GM23338 (cell line): ENCODE results near the gene STX8. TPM values are rescaled to one million over a fixed set of nuclear protein-coding genes. Genes with fewer than 3 reads are reported as not detected.

ENCODE experiments used
- ATAC-seq: fragments of 200-7000 bp; cut with Tn5 transposase; 3 replicates; pipeline ENCODE4 v1.9.1; 2020
- DNase-seq: peaks from one replicate; pipeline ENCODE4 v3.0.0-alpha.2; 2015; ENCODE audit warnings: low spot score
- H2AFZ ChIP-seq: fragments of 200-600 bp; sonication (generic); 2 replicates; pipeline ENCODE4 v1.8.0; 2016; ENCODE audit warnings: antibody characterized with exemption, mild to moderate bottlenecking, moderate library complexity
- H3F3A ChIP-seq: fragments of 200-600 bp; sonication (generic); replicated peaks from 2 replicates; pipeline ENCODE4 v1.8.0; 2017; ENCODE audit warnings: antibody characterized with exemption, mixed run types, low read depth
- H3K27ac ChIP-seq: fragments of 200-600 bp; sonication (generic); 2 replicates; pipeline ENCODE4 v1.6.1; 2016; ENCODE audit warnings: low read depth
- H3K27me3 ChIP-seq: fragments of 200-600 bp; sonication (generic); 2 replicates; pipeline ENCODE4 v1.8.0; 2016; ENCODE audit warnings: mild to moderate bottlenecking, mixed run types, moderate library complexity; ENCODE audit not compliant: insufficient read depth
- H3K36me3 ChIP-seq: fragments of 200-600 bp; sonication (generic); 2 replicates; pipeline ENCODE4 v1.8.0; 2016; ENCODE audit warnings: mild to moderate bottlenecking; ENCODE audit not compliant: insufficient read depth
- H3K4me1 ChIP-seq: fragments of 200-600 bp; sonication (generic); 2 replicates; pipeline ENCODE4 v1.8.0; 2016; ENCODE audit warnings: mild to moderate bottlenecking, moderate library complexity; ENCODE audit not compliant: insufficient read depth
- H3K4me2 ChIP-seq: fragments of 200-600 bp; sonication (generic); 2 replicates; pipeline ENCODE4 v1.7.1; 2017; ENCODE audit warnings: mixed run types
- H3K4me3 ChIP-seq: fragments of 200-600 bp; sonication (generic); 2 replicates; pipeline ENCODE4 v1.6.1; 2016; ENCODE audit warnings: mixed run types
- H3K79me2 ChIP-seq: fragments of 200-600 bp; sonication (generic); replicated peaks from 2 replicates; pipeline ENCODE4 v1.8.0; 2017; ENCODE audit warnings: mild to moderate bottlenecking; ENCODE audit not compliant: insufficient read depth
- H3K9me2 ChIP-seq: fragments of 200-600 bp; sonication (generic); 2 replicates; pipeline ENCODE4 v1.8.0; 2017; ENCODE audit not compliant: insufficient read depth
- H4K20me1 ChIP-seq: fragments of 200-600 bp; sonication (generic); replicated peaks from 2 replicates; pipeline ENCODE4 v1.8.0; 2017; ENCODE audit warnings: mild to moderate bottlenecking; ENCODE audit not compliant: insufficient read depth
- H3K27ac Mint-ChIP-seq: 2 replicates; pipeline ENCODE4 v1.8.0; 2020; ENCODE audit warnings: inconsistent platforms, mild to moderate bottlenecking, moderate library complexity, mixed read lengths
- H3K27me3 Mint-ChIP-seq: 3 replicates; pipeline ENCODE4 v1.8.0; 2022; ENCODE audit warnings: low read depth, mild to moderate bottlenecking, moderate library complexity, mixed read lengths, inconsistent platforms; ENCODE audit not compliant: insufficient read depth, poor library complexity
- H3K36me3 Mint-ChIP-seq: 3 replicates; pipeline ENCODE4 v1.8.0; 2021; ENCODE audit warnings: low read depth, mild to moderate bottlenecking, inconsistent platforms, moderate library complexity, mixed read lengths
- H3K4me1 Mint-ChIP-seq: 3 replicates; pipeline ENCODE4 v1.8.0; 2020; ENCODE audit warnings: mild to moderate bottlenecking, inconsistent platforms, mixed read lengths
- H3K4me3 Mint-ChIP-seq: 3 replicates; pipeline ENCODE4 v1.8.0; 2021; ENCODE audit warnings: moderate library complexity, mild to moderate bottlenecking, inconsistent platforms, mixed read lengths
- H3K9me3 Mint-ChIP-seq: 3 replicates; pipeline ENCODE4 v1.8.0; 2020; ENCODE audit warnings: moderate library complexity, mild to moderate bottlenecking, inconsistent platforms, mixed read lengths
- CREB1 ChIP-seq: fragments of 250-450 bp; sonication (Bioruptor Pico); IDR thresholded peaks from 2 replicates; pipeline ENCODE4 v1.5.0; 2020; ENCODE audit warnings: low read depth, mild to moderate bottlenecking, moderate library complexity
- CTCF ChIP-seq, 2 experiments: fragments of 200-600 bp in 1 of 2; sonication (generic) in 1 of 2; conservative IDR thresholded peaks; 2 replicates each; pipeline versions ENCODE4 v1.5.1 to v1.6.1; 2016 to 2017; ENCODE audit warnings: antibody characterized with exemption in 2 of 2, low read depth in 2 of 2, mild to moderate bottlenecking in 2 of 2, moderate library complexity in 1 of 2
- ETS1 ChIP-seq: IDR thresholded peaks from 2 replicates; pipeline ENCODE4 v1.6.1; 2016; ENCODE audit warnings: antibody characterized with exemption
- EZH2 ChIP-seq: fragments of 200-600 bp; sonication (generic); IDR thresholded peaks from one replicate; pipeline ENCODE4 v1.8.0; 2017; ENCODE audit warnings: antibody characterized with exemption, mild to moderate bottlenecking, low read depth; ENCODE audit not compliant: unreplicated experiment
- EZH2phosphoT487 ChIP-seq: fragments of 200-600 bp; sonication (generic); IDR thresholded peaks from one replicate; pipeline ENCODE4 v1.8.1; 2018; ENCODE audit warnings: antibody characterized with exemption; ENCODE audit not compliant: unreplicated experiment
- JUNB ChIP-seq: IDR thresholded peaks from one replicate; pipeline ENCODE4 v1.6.1; 2016; ENCODE audit warnings: antibody characterized with exemption; ENCODE audit not compliant: unreplicated experiment
- NANOG ChIP-seq: IDR thresholded peaks from 2 replicates; pipeline ENCODE4 v1.6.1; 2016; ENCODE audit warnings: antibody characterized with exemption, borderline replicate concordance
- POLR2AphosphoS5 ChIP-seq: IDR thresholded peaks from 2 replicates; pipeline ENCODE4 v1.6.1; 2016; ENCODE audit warnings: antibody characterized with exemption, low read depth
- REST ChIP-seq: IDR thresholded peaks from one replicate; pipeline ENCODE4 v1.6.1; 2018; ENCODE audit warnings: antibody characterized with exemption; ENCODE audit not compliant: unreplicated experiment
- STAT1 ChIP-seq: IDR thresholded peaks from one replicate; pipeline ENCODE4 v1.6.1; 2016; ENCODE audit warnings: antibody characterized with exemption; ENCODE audit not compliant: unreplicated experiment
- ZNF114 ChIP-seq: fragments of 250-450 bp; sonication (Bioruptor Pico); IDR thresholded peaks from 2 replicates; pipeline ENCODE4 v1.5.0; 2020; ENCODE audit warnings: mild to moderate bottlenecking, moderate library complexity
- ZNF331 ChIP-seq: fragments of 250-450 bp; sonication (Bioruptor Pico); IDR thresholded peaks from 2 replicates; pipeline ENCODE4 v1.5.0; 2020; ENCODE audit warnings: low read depth, mild to moderate bottlenecking, moderate library complexity
- polyA plus RNA-seq: library from polyadenylated mRNA; unstranded; fragments of >200 nt; fragmentation: Nextera tagmentation; extraction: Ambion mirVana; gene quantifications from 2 replicates; pipeline ENCODE4 v1.2.1, GENCODE V29; 2016
- total RNA-seq: library from RNA; depleted of rRNA; stranded (reverse); fragments of >200 nt; shearing (Covaris generic); gene quantifications from 2 replicates; pipeline ENCODE4 v1.2.3, GENCODE V29; 2014
- TF ChIP-seq, protein P1 (sequence below): fragments of 250-450 bp; sonication (Bioruptor Pico); IDR thresholded peaks from 2 replicates; pipeline ENCODE4 v1.5.0; 2020; ENCODE audit warnings: mild to moderate bottlenecking, moderate library complexity

STX8 gene
- total and polyA plus RNA-seq, 2 experiments from 2014 or later = 59.4 to 82.3 TPM

- H3K4me1 ChIP-seq = peaks cover 4% of the 10 kb centered on the region; the same call in 1 of the 2 replicates
- H4K20me1 ChIP-seq = no peaks in the 10 kb centered on the region
- DNase-seq (no peak), ATAC-seq (no peak)
- no peak overlapping the region for H3K4me3 ChIP-seq
- Mint-ChIP-seq H3K27me3 (no peaks in the 10 kb centered on the region), H3K4me1 (no peaks in the 10 kb centered on the region), H3K4me3 (no peak overlapping the region), H3K9me3 (no peaks in the 10 kb centered on the region; the same call in 2 of the 3 replicates), H3K27ac (no peak overlapping the region), H3K36me3 (no peaks in the 10 kb centered on the region)
- no peaks in the 10 kb centered on the region; the same call in 1 of the 2 replicates for H3K36me3 ChIP-seq
- no peaks in the 10 kb centered on the region for H3K27me3 ChIP-seq
- no peak overlapping the region for H3K4me2 ChIP-seq
- H2AFZ ChIP-seq = no peak overlapping the region
- no peaks in the 10 kb centered on the region for H3F3A ChIP-seq
- H3K9me2 ChIP-seq = no peaks in the 10 kb centered on the region
- H3K79me2 ChIP-seq = no peaks in the 10 kb centered on the region
- H3K27ac ChIP-seq = no peak overlapping the region
- no peak for TF ChIP-seq JUNB
- no peak for TF ChIP-seq CREB1 (CRISPR knock-in tag)
- TF ChIP-seq EZH2 = no peak
- no peak for TF ChIP-seq ETS1
- TF ChIP-seq EZH2phosphoT487 = no peak
- TF ChIP-seq, protein P1, sequence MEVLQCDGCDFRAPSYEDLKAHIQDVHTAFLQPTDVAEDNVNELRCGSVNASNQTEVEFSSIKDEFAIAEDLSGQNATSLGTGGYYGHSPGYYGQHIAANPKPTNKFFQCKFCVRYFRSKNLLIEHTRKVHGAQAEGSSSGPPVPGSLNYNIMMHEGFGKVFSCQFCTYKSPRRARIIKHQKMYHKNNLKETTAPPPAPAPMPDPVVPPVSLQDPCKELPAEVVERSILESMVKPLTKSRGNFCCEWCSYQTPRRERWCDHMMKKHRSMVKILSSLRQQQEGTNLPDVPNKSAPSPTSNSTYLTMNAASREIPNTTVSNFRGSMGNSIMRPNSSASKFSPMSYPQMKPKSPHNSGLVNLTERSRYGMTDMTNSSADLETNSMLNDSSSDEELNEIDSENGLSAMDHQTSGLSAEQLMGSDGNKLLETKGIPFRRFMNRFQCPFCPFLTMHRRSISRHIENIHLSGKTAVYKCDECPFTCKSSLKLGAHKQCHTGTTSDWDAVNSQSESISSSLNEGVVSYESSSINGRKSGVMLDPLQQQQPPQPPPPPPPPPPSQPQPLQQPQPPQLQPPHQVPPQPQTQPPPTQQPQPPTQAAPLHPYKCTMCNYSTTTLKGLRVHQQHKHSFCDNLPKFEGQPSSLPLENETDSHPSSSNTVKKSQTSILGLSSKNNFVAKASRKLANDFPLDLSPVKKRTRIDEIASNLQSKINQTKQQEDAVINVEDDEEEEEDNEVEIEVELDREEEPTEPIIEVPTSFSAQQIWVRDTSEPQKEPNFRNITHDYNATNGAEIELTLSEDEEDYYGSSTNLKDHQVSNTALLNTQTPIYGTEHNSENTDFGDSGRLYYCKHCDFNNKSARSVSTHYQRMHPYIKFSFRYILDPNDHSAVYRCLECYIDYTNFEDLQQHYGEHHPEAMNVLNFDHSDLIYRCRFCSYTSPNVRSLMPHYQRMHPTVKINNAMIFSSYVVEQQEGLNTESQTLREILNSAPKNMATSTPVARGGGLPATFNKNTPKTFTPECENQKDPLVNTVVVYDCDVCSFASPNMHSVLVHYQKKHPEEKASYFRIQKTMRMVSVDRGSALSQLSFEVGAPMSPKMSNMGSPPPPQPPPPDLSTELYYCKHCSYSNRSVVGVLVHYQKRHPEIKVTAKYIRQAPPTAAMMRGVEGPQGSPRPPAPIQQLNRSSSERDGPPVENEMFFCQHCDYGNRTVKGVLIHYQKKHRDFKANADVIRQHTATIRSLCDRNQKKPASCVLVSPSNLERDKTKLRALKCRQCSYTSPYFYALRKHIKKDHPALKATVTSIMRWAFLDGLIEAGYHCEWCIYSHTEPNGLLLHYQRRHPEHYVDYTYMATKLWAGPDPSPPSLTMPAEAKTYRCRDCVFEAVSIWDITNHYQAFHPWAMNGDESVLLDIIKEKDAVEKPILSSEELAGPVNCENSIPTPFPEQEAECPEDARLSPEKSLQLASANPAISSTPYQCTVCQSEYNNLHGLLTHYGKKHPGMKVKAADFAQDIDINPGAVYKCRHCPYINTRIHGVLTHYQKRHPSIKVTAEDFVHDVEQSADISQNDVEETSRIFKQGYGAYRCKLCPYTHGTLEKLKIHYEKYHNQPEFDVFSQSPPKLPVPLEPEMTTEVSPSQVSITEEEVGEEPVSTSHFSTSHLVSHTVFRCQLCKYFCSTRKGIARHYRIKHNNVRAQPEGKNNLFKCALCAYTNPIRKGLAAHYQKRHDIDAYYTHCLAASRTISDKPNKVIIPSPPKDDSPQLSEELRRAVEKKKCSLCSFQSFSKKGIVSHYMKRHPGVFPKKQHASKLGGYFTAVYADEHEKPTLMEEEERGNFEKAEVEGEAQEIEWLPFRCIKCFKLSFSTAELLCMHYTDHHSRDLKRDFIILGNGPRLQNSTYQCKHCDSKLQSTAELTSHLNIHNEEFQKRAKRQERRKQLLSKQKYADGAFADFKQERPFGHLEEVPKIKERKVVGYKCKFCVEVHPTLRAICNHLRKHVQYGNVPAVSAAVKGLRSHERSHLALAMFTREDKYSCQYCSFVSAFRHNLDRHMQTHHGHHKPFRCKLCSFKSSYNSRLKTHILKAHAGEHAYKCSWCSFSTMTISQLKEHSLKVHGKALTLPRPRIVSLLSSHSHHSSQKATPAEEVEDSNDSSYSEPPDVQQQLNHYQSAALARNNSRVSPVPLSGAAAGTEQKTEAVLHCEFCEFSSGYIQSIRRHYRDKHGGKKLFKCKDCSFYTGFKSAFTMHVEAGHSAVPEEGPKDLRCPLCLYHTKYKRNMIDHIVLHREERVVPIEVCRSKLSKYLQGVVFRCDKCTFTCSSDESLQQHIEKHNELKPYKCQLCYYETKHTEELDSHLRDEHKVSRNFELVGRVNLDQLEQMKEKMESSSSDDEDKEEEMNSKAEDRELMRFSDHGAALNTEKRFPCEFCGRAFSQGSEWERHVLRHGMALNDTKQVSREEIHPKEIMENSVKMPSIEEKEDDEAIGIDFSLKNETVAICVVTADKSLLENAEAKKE (CRISPR knock-in tag) = no peak
- no peak for TF ChIP-seq ZNF114 (CRISPR knock-in tag)
- TF ChIP-seq REST = no peak
- TF ChIP-seq ZNF331 = no peak
- no peak for TF ChIP-seq CTCF (conservative IDR thresholded peaks at IDR 0.05; ENCODE audit: low read depth in 2 of 2)
- TF ChIP-seq POLR2AphosphoS5 = no peak
- no peak for TF ChIP-seq STAT1
- TF ChIP-seq NANOG = no peak
Measured at GRCh38 chr17:9611557-9611956, 35.9 kb upstream of the STX8 start.
